Gastroesophageal sphincter (tissue), 4 donors: ENCODE data around the gene CCDC160. TPM values are rescaled to one million over a fixed set of nuclear protein-coding genes. Genes with fewer than 3 reads are reported as not detected.

ENCODE experiments used
- ATAC-seq: fragments of 150-250 bp; one replicate; pipeline ENCODE4 v1.9.1; 2016; ENCODE audit warnings: mild to moderate bottlenecking, moderate library complexity
- H3K27ac ChIP-seq, 4 donors: fragments of 200-600 bp; sonication (generic) in 3 of 4; 1 replicate in 3 of 4; 2 replicates in 1 of 4; pipeline ENCODE4 v1.5.1; 2016 to 2019
- H3K27me3 ChIP-seq: fragments of 200-600 bp; sonication (generic); one replicate; pipeline ENCODE4 v1.5.1; 2019
- H3K36me3 ChIP-seq, 2 donors: fragments of 200-600 bp; sonication (generic); one replicate each; pipeline ENCODE4 v1.5.1; 2019; ENCODE audit warnings: control low read depth in 1 of 2
- H3K4me1 ChIP-seq, 3 donors: fragments of 200-600 bp; sonication (generic); 1 replicate in 2 of 3; 2 replicates in 1 of 3; pipeline ENCODE4 v1.5.1; 2016 to 2019; ENCODE audit warnings: control low read depth in 2 of 3
- H3K4me3 ChIP-seq, 2 donors: fragments of 200-600 bp; sonication (generic); one replicate each; pipeline ENCODE4 v1.5.1; 2019; ENCODE audit warnings: mild to moderate bottlenecking in 1 of 2, moderate library complexity in 1 of 2
- H3K9me3 ChIP-seq, 3 donors: fragments of 200-600 bp; sonication (generic); one replicate each; pipeline ENCODE4 v1.5.1; 2017 to 2019; ENCODE audit warnings: control low read depth in 2 of 3
- CTCF ChIP-seq, 4 experiments: fragments of 200-600 bp in 2 of 4; fragments of 450-650 bp in 2 of 4; sonication (generic) in 1 of 4; IDR thresholded peaks; one replicate each; pipeline ENCODE4 v1.5.1; 2017 to 2019; ENCODE audit warnings: antibody characterized with exemption in 4 of 4, mild to moderate bottlenecking in 2 of 4, moderate library complexity in 2 of 4
- EP300 ChIP-seq: sonication (generic); formaldehyde crosslinking; IDR thresholded peaks from one replicate; pipeline ENCODE4 v1.6.1; 2017; ENCODE audit warnings: antibody characterized with exemption, mild to moderate bottlenecking
- POLR2A ChIP-seq, 2 donors: fragments of 450-650 bp; IDR thresholded peaks; one replicate each; pipeline ENCODE4 v1.6.1; 2017; ENCODE audit warnings: antibody characterized with exemption in 2 of 2, mild to moderate bottlenecking in 2 of 2, moderate library complexity in 1 of 2
- POLR2AphosphoS5 ChIP-seq: sonication (generic); formaldehyde crosslinking; IDR thresholded peaks from one replicate; pipeline ENCODE4 v1.6.1; 2017; ENCODE audit warnings: antibody characterized with exemption
- WGBS, 2 donors: methylation state at CpG; one replicate each; pipeline ENCODE4 v1.1.5; 2018; ENCODE audit warnings: low coverage in 1 of 2; 5-methylcytosine and 5-hydroxymethylcytosine counted together
- total RNA-seq, 4 donors: library from RNA; depleted of rRNA; stranded (reverse); fragments of >200 nt; gene quantifications; one replicate each; pipeline ENCODE4 v1.1.0, GENCODE V29; 2016

The CCDC160 gene
- total RNA-seq, 4 donors from 2014 or later: 0.67 TPM; not detected in 3

- ATAC-seq: no peak
- Histone ChIP-seq H3K27me3 (no peaks in the 10 kb centered on the region), H3K27ac (no peak overlapping the region), H3K4me1 (no peaks in the 10 kb centered on the region), H3K9me3 (no peaks in the 10 kb centered on the region), H3K4me3 (no peak overlapping the region), H3K36me3 (no peaks in the 10 kb centered on the region)
- no peak for TF ChIP-seq EP300
- TF ChIP-seq CTCF (IDR thresholded peaks at IDR 0.05): no peak
- TF ChIP-seq POLR2AphosphoS5: no peak
- no peak for TF ChIP-seq POLR2A (IDR thresholded peaks at IDR 0.05)
- 38 to 62% methylated on average over 1 of the region's 1 CpG for WGBS, 2 donors
Observed at GRCh38 chrX:134241960-134242619, 5.1 kb downstream of the CCDC160 start.

DNA sequence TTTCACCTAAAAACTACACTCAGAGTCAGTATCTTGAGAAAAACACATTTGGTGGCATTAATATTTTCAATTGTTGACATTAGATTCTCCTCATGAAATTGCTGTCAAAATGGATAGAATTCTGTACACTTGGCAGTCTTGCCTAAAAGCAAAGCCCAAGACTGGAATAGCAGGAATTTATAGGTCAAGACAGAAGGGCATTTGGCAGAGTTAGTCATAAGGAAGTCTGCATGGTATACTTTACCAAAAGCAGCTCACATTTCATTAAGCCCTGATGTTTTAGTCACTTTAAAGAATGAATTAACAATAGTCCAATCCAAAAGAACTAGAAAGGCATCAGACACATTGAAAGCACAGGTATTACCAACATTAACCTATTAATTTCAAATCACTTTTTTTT, 7.1 kb downstream of the CCDC160 start:
- TF ChIP-seq POLR2AphosphoS5 (no peak), EP300 (no peak), POLR2A (IDR thresholded peaks at IDR 0.05) (no peak), CTCF (IDR thresholded peaks at IDR 0.05) (no peak)
- H3K27me3 ChIP-seq: no peaks in the 10 kb centered on the region
- H3K36me3 ChIP-seq: no peaks in the 10 kb centered on the region
- no peaks in the 10 kb centered on the region for H3K4me1 ChIP-seq
- no peak for ATAC-seq
- no peak overlapping the region for H3K4me3 ChIP-seq
- no peaks in the 10 kb centered on the region for H3K9me3 ChIP-seq
- H3K27ac ChIP-seq: no peak overlapping the region

- TF ChIP-seq POLR2A (IDR thresholded peaks at IDR 0.05) (no peak), EP300 (no peak), CTCF (IDR thresholded peaks at IDR 0.05) (no peak), POLR2AphosphoS5 (no peak)
- Histone ChIP-seq H3K27me3 (no peaks in the 10 kb centered on the region), H3K36me3 (no peaks in the 10 kb centered on the region), H3K27ac (no peak overlapping the region), H3K9me3 (no peaks in the 10 kb centered on the region), H3K4me1 (no peaks in the 10 kb centered on the region), H3K4me3 (no peak overlapping the region)
- no peak for ATAC-seq
- 28 to 31% methylated on average over 3 to 7 of the region's 7 CpGs for WGBS, 2 donors
Observed at GRCh38 chrX:134246282-134246681, 9.3 kb downstream of the CCDC160 start.

- ATAC-seq: no peak
- H3K27me3 ChIP-seq: no peaks in the 10 kb centered on the region
- 50 to 80% methylated on average over 2 of the region's 3 CpGs for WGBS, 2 donors
- TF ChIP-seq POLR2AphosphoS5 (no peak), POLR2A (IDR thresholded peaks at IDR 0.05) (no peak), EP300 (no peak), CTCF (IDR thresholded peaks at IDR 0.05) (no peak)
- H3K4me1 ChIP-seq: no peaks in the 10 kb centered on the region
- no peak overlapping the region for H3K4me3 ChIP-seq
- H3K9me3 ChIP-seq: no peaks in the 10 kb centered on the region
- no peaks in the 10 kb centered on the region for H3K36me3 ChIP-seq
- no peak overlapping the region for H3K27ac ChIP-seq
Observed at GRCh38 chrX:134247492-134247891, 10.5 kb downstream of the CCDC160 start.

DNA sequence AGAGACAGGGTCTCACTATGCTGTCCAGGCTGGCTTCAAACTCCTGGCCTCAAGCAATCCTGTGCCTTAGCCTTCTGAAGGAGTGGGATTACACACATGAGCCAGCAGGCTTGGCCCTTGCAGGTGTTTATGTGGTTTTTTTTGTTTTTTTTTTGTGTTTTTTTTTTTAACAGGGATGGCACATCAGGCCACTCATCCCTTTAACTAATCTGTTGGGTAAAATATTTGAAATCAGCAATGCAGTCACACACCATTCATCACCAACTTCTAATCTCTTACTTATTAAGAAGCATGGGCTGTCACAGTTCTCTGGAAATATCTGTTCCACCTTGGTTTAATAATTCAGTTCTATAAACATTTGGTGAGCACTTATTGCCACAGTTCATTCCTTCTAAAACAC, 12.3 kb downstream of the CCDC160 start:
- Histone ChIP-seq H3K27me3 (no peaks in the 10 kb centered on the region), H3K27ac (no peak overlapping the region), H3K36me3 (no peaks in the 10 kb centered on the region), H3K4me1 (no peaks in the 10 kb centered on the region), H3K9me3 (no peaks in the 10 kb centered on the region), H3K4me3 (no peak overlapping the region)
- no peak for ATAC-seq
- TF ChIP-seq POLR2AphosphoS5: no peak
- TF ChIP-seq EP300: no peak
- no peak for TF ChIP-seq POLR2A (IDR thresholded peaks at IDR 0.05)
- no peak for TF ChIP-seq CTCF (IDR thresholded peaks at IDR 0.05)
